ENCODE results near the gene GRIN2B. TPM values are rescaled to one million over a fixed set of nuclear protein-coding genes. Genes with fewer than 3 reads are reported as not detected.

Gene GRIN2B
- polyA plus RNA-seq, 1 donor (not counting 4 experiments of a cell fraction or from before 2014, with no cell fraction given), result not detected

DNA sequence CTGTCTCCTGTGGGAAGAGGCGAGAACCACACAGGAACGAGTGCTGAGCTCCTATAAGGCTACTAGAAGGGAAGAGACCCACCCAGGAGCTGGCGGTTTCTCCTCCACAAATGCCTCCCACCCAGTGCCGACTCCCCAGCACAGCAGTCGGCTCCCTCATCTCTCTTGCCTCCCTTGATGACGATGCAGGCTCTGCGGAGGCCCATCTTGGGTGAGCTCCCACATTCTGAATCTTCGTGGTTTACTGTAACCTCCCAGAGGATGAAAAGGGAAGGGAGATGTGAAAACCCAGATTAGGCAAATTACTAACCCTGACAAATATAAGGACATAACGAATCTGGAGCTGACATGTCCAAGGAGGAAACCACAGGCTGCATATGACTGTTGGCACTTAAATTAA, 23.8 kb downstream of the GRIN2B start:
- Histone ChIP-seq H3K4me1 (ENCODE audit: control insufficient read depth, extremely low read depth, insufficient read depth, low read length) (no peaks in the 10 kb centered on the region), H3K4me3 (ENCODE audit: control insufficient read depth in 2 of 3, extremely low read depth in 1 of 3, insufficient read depth in 2 of 3, low read depth in 1 of 3, low read length in 3 of 3) (no peak overlapping the region), H3K27me3 (ENCODE audit: control insufficient read depth, extremely low read depth, insufficient read depth, low read length) (no peaks in the 10 kb centered on the region), H3K27ac (ENCODE audit: control insufficient read depth, insufficient read depth, low read length) (no peak overlapping the region), H2AFZ (ENCODE audit: control insufficient read depth, low read length) (no peak overlapping the region), H3K9ac (ENCODE audit: control insufficient read depth, extremely low read depth, insufficient read depth, low read length) (no peak overlapping the region), H3K79me2 (ENCODE audit: control insufficient read depth, insufficient read depth, low read length) (no peaks in the 10 kb centered on the region), H3K9me1 (ENCODE audit: control insufficient read depth, extremely low read depth, insufficient read depth, low read length) (no peaks in the 10 kb centered on the region), H3K9me3 (ENCODE audit: control insufficient read depth, low read depth, low read length) (no peaks in the 10 kb centered on the region), H3K36me3 (ENCODE audit: control insufficient read depth in 2 of 2, extremely low read depth in 1 of 2, insufficient read depth in 2 of 2, low read length in 2 of 2) (no peaks in the 10 kb centered on the region), H3K4me2 (ENCODE audit: control insufficient read depth, extremely low read depth, insufficient read depth, low read depth, low read length) (no peak overlapping the region), H4K20me1 (ENCODE audit: control insufficient read depth, extremely low read depth, insufficient read depth, low read length) (no peaks in the 10 kb centered on the region)
- FAIRE-seq, result no peak
- no peak for TF ChIP-seq EZH2 (IDR thresholded peaks at IDR 0.05; ENCODE audit: low read length)
- TF ChIP-seq, protein P1, sequence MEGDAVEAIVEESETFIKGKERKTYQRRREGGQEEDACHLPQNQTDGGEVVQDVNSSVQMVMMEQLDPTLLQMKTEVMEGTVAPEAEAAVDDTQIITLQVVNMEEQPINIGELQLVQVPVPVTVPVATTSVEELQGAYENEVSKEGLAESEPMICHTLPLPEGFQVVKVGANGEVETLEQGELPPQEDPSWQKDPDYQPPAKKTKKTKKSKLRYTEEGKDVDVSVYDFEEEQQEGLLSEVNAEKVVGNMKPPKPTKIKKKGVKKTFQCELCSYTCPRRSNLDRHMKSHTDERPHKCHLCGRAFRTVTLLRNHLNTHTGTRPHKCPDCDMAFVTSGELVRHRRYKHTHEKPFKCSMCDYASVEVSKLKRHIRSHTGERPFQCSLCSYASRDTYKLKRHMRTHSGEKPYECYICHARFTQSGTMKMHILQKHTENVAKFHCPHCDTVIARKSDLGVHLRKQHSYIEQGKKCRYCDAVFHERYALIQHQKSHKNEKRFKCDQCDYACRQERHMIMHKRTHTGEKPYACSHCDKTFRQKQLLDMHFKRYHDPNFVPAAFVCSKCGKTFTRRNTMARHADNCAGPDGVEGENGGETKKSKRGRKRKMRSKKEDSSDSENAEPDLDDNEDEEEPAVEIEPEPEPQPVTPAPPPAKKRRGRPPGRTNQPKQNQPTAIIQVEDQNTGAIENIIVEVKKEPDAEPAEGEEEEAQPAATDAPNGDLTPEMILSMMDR (optimal IDR thresholded peaks at IDR 0.05 in 1 of 3, IDR thresholded peaks at IDR 0.05 in 1 of 3, conservative IDR thresholded peaks at IDR 0.05 in 1 of 3; ENCODE audit: extremely low read depth in 1 of 3, insufficient read depth in 2 of 3, low read length in 3 of 3), result no peak
- dilution Hi-C loops (cut with MboI; ENCODE audit: extremely low pct_ligation_motif_present, low sequenced_read_pairs), result no loop called here
- DNase-seq (ENCODE audit: low read depth, low spot score), result no peak

- FAIRE-seq (no peak), DNase-seq (ENCODE audit: low read depth, low spot score) (no peak)
- H3K4me3 ChIP-seq (ENCODE audit: control insufficient read depth in 2 of 3, extremely low read depth in 1 of 3, insufficient read depth in 2 of 3, low read depth in 1 of 3, low read length in 3 of 3), result no peak overlapping the region
- no peaks in the 10 kb centered on the region for H3K4me1 ChIP-seq (ENCODE audit: control insufficient read depth, extremely low read depth, insufficient read depth, low read length)
- no peaks in the 10 kb centered on the region for H3K9me3 ChIP-seq (ENCODE audit: control insufficient read depth, low read depth, low read length)
- H3K36me3 ChIP-seq (ENCODE audit: control insufficient read depth in 2 of 2, extremely low read depth in 1 of 2, insufficient read depth in 2 of 2, low read length in 2 of 2), result no peaks in the 10 kb centered on the region
- no peak overlapping the region for H3K9ac ChIP-seq (ENCODE audit: control insufficient read depth, extremely low read depth, insufficient read depth, low read length)
- no peak overlapping the region for H2AFZ ChIP-seq (ENCODE audit: control insufficient read depth, low read length)
- no peak overlapping the region for H3K27ac ChIP-seq (ENCODE audit: control insufficient read depth, insufficient read depth, low read length)
- dilution Hi-C loops (cut with MboI; ENCODE audit: extremely low pct_ligation_motif_present, low sequenced_read_pairs), result no loop called here
- no peak overlapping the region for H3K4me2 ChIP-seq (ENCODE audit: control insufficient read depth, extremely low read depth, insufficient read depth, low read depth, low read length)
- TF ChIP-seq, protein P1 (optimal IDR thresholded peaks at IDR 0.05 in 1 of 3, IDR thresholded peaks at IDR 0.05 in 1 of 3, conservative IDR thresholded peaks at IDR 0.05 in 1 of 3; ENCODE audit: extremely low read depth in 1 of 3, insufficient read depth in 2 of 3, low read length in 3 of 3), result no peak
- TF ChIP-seq EZH2 (IDR thresholded peaks at IDR 0.05; ENCODE audit: low read length), result no peak
- H3K9me1 ChIP-seq (ENCODE audit: control insufficient read depth, extremely low read depth, insufficient read depth, low read length), result no peaks in the 10 kb centered on the region
- H4K20me1 ChIP-seq (ENCODE audit: control insufficient read depth, extremely low read depth, insufficient read depth, low read length), result no peaks in the 10 kb centered on the region
- H3K79me2 ChIP-seq (ENCODE audit: control insufficient read depth, insufficient read depth, low read length), result no peaks in the 10 kb centered on the region
- H3K27me3 ChIP-seq (ENCODE audit: control insufficient read depth, extremely low read depth, insufficient read depth, low read length), result no peaks in the 10 kb centered on the region
Measured at GRCh38 chr12:13956060-13956590, 25.3 kb downstream of the GRIN2B start.
